Measurements from ENCODE around the gene ATP10B. TPM values are rescaled to one million over a fixed set of nuclear protein-coding genes. Genes with fewer than 3 reads are reported as not detected.

The ATP10B gene
- total RNA-seq, 1 donor from 2014 or later, result 2.4 TPM

DNA sequence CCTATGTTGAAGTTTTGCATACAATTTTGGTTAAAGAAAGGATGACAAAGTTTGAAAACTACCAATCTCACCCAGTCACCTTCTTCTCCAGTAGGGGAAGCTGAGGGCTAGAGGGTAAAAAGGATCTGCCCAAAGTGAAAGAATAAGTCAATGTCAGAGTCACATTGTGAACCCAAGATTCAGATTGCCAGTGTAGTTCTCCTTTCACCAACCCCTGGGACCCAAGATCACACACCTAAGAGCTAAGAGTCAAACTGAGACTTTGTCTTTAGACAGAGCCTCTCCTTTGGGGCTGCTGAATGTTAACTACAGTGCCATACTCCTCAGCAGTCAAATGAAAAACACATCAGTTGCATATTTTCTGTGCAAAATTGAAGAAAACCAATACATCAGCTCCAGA is 210.6 kb downstream of the ATP10B start:
- no peak for DNase-seq (ENCODE audit: low spot score in 2 of 2)
- FAIRE-seq, result no peak

DNA sequence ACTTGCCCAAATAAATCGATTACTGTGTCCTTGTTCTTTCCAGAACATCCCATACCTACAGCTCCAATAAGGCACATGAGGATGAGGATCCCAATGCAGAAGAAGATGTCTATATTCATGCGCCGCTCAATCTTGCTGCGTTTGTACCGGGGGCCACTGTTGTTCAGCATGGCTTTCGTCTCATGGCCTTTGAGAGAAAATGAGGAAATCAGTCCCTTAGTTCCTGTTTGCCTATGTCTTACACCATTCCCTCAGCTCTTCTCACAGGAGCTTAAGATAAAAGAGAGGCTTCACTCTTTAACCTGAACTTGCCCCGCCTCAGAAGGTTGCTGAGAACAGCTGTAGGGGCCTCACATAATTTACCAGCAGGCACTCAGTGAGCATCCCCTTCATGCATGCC is 211.6 kb downstream of the ATP10B start:
- FAIRE-seq (no peak), DNase-seq (ENCODE audit: low spot score in 2 of 2) (no peak)

DNA sequence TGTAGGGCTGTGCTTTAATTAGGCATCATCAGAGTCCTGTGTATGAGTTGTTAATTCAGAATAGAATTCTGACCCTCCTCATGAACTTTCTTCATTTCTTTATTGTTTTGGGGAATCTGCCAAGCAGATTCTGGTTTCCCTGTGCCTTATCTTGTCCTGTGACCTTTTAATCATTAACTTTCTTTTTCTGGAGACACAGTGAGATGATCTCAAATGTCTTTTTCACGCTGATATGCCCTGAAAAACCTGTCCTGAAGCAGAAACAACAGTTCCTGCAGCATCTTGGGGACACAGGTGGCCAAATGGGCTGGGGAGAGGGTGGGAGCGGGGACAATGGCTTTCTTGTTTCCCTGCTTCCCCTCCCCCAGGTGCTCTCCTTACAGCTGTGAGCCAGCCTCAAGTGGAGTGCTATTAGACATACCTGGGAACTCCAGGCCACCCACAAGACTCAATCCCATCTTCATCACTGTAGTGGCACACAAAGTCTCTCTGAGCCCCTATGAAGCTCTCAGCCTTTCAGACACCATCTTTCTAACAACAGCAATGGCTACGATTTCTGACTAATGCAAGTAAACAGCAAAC is 213.8 kb downstream of the ATP10B start:
- no peak for FAIRE-seq
- no peak for DNase-seq (ENCODE audit: low spot score in 2 of 2)

DNA sequence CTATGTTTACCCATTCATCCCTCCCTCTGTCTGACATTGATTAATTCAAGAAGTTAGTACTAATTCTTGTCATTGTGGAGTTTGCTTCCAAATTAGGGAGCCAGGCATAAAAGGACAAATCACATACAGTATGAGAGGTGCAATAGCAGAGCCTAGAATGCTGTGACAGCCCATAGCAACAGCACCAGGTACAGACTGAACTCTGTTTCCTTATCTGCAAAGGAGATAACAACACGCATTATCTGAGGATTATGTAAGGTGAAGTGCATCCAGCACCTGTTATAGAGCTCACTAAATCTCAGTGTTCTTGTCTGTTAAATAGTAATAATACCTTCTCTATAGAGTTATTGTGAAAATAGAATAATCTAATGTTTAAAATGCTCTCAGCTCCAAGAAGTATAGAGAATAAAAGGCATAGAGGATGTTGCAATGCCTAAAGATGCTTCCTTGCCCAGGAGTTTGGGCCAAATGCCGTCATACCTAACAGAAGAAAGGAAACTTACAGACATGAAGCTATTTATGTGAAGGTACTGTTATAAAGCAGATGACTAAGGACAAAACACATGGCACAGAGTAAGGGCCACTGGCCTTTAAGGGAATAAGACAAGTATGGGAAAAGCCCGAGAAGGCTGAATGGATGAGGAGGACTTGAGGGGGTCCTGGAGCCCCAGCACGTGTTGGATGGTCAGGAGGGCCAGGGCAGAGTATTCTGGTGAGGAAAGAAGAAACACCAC is 214.5 kb downstream of the ATP10B start:
- DNase-seq (ENCODE audit: low spot score in 2 of 2) (no peak), FAIRE-seq (no peak)

DNA sequence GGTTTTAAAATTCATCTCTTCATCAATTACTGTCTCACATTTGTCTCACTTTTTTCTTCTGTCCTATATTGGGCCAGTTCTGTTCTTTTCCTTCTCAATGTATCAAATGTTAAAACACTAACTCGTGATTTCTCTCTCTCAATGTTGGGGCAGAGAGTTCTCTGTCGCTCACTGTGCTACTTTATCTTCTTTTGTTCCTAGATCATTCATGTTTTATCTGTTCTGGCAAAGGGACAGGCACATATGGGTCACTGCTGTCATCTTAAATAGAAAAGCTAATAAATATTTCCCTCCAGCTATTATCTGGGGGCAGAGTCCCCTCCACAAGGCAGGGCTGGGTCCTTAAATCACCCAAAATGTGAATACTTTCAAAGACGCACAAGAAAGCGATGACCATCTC is 216.3 kb downstream of the ATP10B start:
- DNase-seq (ENCODE audit: low spot score in 2 of 2), result no peak
- FAIRE-seq, result no peak

DNA sequence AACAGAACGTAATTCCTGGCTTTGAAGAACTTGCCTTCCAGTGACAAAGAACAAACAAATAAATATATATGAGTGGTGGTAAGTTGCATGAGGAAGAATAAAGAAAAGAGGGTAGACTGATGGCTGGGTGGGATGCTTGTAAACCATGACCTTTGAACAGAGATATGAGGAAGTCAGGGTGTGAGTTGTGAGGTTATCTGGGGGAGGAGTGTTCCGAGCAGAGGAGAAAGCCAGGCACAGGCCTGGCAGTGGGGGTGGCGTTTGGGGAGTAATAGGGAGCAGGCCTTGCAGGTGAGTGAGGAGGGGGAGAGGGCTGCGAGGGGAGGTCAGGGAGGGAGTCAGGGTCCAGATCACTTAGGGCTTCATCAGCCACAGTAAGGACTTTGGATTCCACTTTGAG is 217.0 kb downstream of the ATP10B start:
- DNase-seq (ENCODE audit: low spot score in 2 of 2), result no peak
- FAIRE-seq, result no peak

DNA sequence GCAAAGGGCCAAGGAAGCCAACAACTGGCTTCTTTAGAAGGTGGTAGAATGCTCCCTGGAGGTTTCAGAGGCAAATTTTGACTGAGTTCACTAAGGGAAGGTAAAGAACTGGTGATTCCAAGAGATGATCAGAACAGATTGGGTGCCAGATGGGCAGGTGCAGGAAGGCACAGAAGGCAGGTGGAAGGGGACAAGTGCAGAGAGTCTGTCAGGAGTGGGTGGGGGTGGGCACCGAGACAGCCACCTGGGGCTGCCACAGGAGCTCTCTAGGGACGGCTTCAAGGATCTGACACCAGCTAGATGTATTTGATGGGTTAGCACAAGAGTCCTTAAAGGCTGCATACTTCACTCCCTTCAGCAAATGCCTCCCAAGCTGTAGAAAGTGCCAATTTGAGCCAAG is 223.0 kb downstream of the ATP10B start:
- FAIRE-seq (no peak), DNase-seq (ENCODE audit: low spot score in 2 of 2) (no peak)

DNA sequence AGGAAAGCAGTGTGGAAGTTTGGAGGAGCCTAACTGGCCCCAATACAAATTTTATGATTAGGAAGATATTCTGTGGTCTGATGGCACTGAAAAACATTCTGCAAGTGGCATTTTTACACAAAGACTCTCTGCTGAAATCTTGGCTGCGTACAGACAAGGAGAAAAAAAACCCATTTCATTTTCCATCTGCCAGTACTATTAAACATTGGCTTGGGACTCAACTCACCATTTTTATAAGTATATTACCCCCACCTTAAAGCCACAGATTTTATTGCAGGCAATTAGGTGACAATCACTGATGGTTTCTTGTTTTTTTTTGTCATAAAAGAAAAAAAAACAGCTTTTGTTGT is 223.4 kb downstream of the ATP10B start:
- no peak for DNase-seq (ENCODE audit: low spot score in 2 of 2)
- no peak for FAIRE-seq

DNA sequence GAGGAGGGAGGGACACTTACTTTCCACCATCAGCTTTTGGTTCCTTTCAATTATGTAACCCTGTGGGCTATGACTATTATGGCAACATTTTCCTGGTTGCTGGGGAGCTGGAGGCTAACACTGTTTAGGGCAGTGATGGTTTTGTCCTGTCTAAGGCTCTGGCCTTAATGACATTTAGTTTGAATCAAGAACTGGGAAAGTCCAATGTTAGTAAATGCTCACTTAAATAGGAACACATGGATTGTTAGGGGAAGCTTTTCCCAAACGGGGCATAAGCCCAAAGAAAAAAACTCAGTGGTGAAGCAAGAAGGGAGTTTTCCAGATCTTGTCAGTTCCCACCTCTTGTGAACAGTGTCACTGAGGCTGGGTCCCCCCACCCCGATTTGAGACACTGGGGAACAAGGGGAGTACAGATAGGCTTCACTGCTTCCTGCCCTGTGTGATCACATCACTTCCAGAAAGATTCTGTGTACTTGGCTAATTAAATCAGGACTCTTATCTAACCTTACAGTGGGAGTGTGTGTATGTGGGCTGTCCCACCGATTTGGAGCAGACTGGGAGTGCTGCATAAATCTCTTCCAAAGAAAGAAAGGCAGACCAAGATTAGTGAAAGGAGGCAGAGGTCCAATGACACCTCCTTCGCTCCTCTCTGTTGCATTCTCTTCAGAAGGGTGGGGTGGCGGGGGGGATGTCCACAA is 223.9 kb downstream of the ATP10B start:
- FAIRE-seq, result no peak
- no peak for DNase-seq (ENCODE audit: low spot score in 2 of 2)

DNA sequence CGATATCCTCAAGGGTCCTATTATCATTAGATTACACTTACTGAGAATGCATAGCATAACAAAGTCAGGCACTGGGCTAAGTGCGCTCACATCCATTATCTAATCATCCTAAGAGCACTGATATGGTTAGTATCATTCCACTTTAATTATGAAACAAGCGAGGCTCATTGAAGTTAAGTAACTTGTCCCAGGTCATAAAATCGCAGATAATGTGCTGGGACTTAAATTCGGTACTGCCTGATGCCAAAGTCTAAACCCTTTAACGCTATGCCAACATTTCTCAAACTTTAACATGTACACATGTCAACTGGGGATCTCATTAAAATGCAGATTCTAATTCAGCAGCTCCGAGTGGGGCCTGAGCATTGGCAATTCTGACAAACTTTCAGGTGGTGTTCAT is 225.7 kb downstream of the ATP10B start:
- DNase-seq (ENCODE audit: low spot score in 2 of 2), result no peak
- FAIRE-seq, result no peak

DNA sequence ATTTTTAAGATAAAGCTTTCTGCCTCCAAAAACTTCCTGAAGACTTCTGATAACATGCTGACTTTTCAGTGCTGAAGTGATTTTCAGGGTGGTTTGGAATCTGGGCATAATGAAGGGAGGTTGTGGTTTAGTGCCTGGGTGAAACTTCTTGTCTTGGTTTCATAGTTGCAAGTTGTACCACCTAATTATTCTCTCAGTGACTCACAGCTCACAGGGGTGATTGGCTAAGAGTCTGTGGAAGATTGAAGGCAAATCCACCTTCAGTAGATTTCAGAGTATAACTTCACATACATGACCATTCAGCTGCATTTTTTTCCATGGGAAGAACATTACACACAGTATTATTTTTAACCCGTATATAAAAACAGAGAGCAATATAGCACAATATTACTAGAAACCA is 230.5 kb downstream of the ATP10B start:
- no peak for FAIRE-seq
- no peak for DNase-seq (ENCODE audit: low spot score in 2 of 2)

DNA sequence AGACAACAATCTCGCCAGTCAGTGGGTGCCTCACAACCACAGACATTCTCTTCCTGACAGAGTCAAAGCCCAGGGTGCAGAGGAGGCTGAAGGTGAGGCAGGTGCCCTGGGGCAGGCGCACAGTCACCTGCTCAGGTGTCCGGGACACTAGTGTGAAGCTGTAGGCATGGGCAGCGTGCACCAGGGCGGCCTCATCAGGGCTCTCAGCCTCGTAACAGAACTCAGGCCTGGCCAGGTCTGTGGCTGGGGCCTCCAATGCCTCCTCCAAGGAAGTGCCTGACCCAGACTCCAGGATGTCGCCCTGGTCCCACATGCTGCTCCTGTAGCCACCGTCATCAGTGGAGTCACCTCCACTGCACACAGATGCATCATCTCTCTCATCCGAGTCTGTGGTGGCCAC is 231.6 kb downstream of the ATP10B start:
- DNase-seq (ENCODE audit: low spot score in 2 of 2) (no peak), FAIRE-seq (no peak)

DNA sequence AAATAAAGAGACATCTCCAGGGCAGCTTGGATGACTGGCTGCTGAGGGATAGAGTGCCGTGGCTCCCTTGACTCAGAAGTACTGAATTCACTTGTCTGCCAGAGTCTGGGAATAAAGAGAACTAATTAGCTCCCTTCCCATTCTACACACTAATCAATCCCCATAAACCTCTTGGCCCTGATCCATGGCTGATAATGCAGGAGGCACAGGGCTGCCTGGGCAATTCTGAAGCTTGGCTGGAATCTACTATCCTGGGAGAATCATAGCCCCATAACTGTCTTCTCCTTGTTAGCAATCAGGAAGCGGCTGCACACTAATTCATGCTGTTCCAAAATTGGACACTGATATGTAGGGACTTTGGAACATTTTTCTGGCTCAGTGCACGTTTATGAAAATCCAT is 232.6 kb downstream of the ATP10B start:
- no peak for FAIRE-seq
- no peak for DNase-seq (ENCODE audit: low spot score in 2 of 2)

DNA sequence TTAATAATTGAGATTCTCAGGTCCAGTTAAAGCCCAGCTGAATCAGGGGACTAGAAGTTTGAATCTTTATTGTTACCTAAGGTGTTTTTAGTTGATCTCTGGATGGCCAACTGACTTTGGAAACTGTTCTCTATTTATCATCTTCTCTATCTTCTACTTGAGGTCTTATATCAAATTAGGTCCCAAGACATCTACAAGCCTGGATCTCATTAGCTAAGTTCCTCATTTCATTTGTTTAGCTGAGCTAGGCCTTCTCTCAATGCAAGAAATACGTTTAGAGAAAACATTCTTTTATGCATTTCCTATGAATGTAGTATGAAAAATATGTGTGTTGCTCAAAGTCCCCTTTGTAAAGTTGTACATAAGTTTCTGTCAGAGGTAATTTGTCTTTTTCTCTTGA is 233.7 kb downstream of the ATP10B start:
- DNase-seq (ENCODE audit: low spot score in 2 of 2) (no peak), FAIRE-seq (no peak)

DNA sequence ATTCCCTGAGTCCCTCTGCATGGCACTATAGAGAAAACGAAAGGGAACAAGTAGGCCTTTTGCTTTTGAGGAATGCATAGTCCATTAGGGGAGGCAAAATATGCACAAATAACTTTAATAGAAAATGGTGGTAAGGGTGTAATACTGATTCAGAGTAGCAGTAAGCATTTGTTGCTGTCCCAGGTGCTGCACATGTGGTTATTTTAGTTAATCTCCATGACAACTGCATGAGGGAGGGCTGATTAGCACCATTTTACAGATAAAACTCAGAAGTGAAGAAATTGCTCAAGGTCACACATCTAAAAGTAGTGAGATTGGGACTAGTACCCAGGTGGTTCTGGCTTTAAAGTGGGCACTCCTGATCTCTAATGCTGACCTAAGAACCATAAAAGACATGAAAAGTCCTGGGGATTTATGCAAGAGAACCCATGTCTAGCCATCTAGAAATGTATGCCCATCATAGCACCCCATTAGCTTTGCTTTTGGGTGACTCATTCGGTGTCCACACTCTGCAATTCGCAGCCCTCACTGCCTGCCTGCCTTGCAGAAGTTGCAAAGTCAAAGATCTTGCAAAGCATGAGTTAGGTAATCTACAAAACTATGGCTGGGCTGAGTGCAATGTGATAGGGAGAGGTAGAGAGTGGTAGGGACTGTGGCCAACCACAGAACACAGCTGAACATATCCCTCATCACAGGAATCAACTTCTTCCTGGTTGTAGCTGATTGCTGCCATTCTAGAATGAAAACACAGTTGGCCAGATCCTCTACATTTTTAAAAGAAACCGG is 235.1 kb downstream of the ATP10B start:
- no peak for FAIRE-seq
- DNase-seq (ENCODE audit: low spot score in 2 of 2), result no peak

DNA sequence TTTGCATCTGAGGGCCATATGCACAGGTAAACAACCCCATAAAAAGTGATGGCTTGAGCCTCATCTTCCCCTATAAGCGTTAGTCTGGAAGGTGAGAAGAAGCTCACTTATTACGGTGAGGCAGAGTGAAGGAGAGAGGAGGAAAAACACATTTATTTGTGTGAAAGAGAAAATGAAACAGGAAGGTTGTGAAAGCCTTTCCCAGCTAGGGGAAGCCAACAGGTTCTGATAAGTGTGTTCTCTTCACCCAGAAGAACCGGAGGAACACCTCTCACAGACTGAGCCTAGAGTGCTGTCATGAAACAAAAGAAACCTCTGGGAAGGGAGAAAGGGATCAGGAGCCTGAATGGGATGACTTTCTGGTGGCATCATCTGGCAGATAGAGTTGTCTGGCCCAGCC is 237.9 kb downstream of the ATP10B start:
- FAIRE-seq, result no peak
- DNase-seq (ENCODE audit: low spot score in 2 of 2), result no peak

DNA sequence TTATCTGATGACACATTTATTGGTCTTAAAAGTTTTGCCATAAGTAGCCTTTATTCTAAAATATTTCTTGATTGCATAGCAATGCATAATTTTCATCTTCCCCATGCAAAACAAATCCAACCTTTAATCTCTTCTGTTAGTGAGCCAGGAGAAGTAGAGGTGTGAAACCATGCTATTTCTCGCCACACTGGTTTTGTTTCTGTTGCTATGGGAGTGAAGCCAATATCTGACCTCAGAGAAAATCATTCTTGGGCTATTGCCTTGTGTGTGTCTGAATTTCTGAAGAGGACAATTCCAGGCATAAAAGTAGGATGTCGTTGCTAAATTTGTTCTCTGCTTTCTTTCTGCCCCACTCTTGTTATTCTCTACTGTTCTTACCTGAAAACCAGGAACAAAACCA is 246.7 kb downstream of the ATP10B start:
- FAIRE-seq (no peak), DNase-seq (ENCODE audit: low spot score in 2 of 2) (no peak)

DNA sequence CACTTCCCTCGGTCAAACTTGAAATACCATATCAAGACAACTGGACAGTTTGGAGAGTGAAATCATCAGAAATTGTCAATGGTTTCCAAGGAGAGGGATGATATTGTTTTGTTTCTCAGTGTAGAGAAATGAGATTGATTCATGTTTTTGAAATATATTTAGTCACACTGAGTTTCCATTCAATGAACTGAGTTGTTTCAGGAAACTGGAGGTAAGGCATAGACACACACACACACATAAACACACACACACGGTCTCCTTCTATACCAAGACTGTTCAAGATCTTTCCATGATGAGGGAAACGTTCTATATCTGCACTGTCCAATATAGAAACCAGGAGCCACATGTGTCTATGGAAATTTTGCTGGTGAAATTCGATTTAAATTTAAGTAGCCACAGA is 247.5 kb downstream of the ATP10B start:
- DNase-seq (ENCODE audit: low spot score in 2 of 2) (no peak), FAIRE-seq (no peak)

DNA sequence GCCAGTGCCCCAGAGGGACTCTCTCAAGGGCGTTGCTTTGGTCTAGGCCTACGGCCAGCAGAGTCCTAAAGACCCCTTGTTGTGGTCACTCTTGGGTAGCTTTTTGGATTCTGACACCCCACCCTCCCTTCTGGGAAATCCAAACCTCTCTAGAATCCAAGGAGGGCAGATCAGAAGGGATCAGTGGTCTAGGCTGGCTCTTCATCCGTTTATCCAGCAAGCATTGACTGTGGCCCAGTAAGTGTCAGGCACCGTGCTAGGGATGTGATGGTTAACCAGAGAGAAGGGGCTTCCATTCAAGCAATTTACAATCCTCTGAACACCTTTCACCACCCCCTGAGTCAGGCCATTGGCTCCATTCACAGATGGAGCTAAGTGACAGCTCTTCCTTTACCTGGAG is 249.3 kb downstream of the ATP10B start:
- DNase-seq (ENCODE audit: low spot score in 2 of 2), result no peak

DNA sequence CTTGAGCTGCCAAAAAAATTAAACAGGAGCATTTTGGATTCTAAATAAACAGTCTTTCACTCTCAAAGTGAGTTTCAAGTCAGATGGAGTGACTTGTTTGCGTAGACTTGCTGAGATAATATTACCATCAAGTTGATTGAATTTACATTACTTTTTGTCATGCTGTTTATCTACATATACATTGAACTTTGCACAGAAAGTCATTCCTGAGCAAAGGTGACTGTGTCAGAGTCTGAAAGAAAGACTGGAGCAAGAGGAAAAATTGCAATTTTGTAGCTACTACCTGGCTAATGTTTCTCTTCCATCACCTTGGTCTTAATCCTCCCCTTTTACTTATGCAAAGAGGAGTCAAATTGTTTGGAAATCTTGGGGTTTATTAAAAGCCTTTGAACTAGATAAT is 251.0 kb downstream of the ATP10B start:
- DNase-seq (ENCODE audit: low spot score in 2 of 2), result no peak
- no peak for FAIRE-seq

More for the DNA sequence above, 249.3 kb downstream of the ATP10B start:
- FAIRE-seq, result no peak

DNA sequence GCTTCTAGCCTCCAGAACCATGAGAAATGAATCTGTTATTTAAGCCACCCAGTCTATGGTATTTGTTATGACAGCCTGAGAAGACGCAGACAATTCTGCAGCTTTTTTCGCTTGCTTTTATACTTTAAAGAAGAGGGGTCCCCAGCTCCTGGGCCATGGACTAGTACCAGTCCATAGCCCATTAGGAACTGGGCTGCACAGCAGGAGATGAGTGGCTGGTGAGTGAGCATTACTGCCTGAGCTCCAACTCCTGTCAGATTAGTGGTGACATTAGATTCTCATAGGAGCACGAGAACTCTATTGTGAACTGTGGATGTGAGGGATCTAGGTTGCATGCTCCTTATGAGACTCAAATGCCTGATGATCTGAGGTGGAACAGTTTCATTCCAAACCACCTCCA is 278.7 kb downstream of the ATP10B start:
- FAIRE-seq (no peak), DNase-seq (ENCODE audit: low spot score in 2 of 2) (no peak)

Measured in frontal cortex (tissue), 4 donors.